ENCODE data around the gene CNPY3. TPM values are rescaled to one million over a fixed set of nuclear protein-coding genes. Genes with fewer than 3 reads are reported as not detected.

CNPY3 gene
- polyA plus RNA-seq, 6 donors from 2014 or later: 153 to 199 (median 177) TPM

- ATAC-seq (ENCODE audit: low read depth in 2 of 2) (no peak), DNase-seq (peak; percentile 11)
- H3K27ac Mint-ChIP-seq: peak overlapping the region in 5 of 6 donors; percentile 72 to 93 (median 90)
- H3K4me1 Mint-ChIP-seq: peaks cover 46 to 51% (median 50%) of the 10 kb centered on the region in 3 donors
- H3K9me3 Mint-ChIP-seq: no peaks in the 10 kb centered on the region
- peak overlapping the region; percentile 89 to 97 (median 94) for H3K4me3 Mint-ChIP-seq
- no peaks in the 10 kb centered on the region for H3K27me3 Mint-ChIP-seq
- H3K36me3 Mint-ChIP-seq: no peaks in the 10 kb centered on the region
Observed at GRCh38 chr6:42984924-42985475, 55.7 kb downstream of the CNPY3 start.

- H3K4me3 Mint-ChIP-seq: peak overlapping the region in 1 of 8 donors; percentile 91
- no peak for DNase-seq
- H3K4me1 Mint-ChIP-seq: peaks cover 45 to 50% (median 46%) of the 10 kb centered on the region in 3 donors
- no peaks in the 10 kb centered on the region for H3K9me3 Mint-ChIP-seq
- H3K36me3 Mint-ChIP-seq: no peaks in the 10 kb centered on the region
- ATAC-seq (ENCODE audit: low read depth in 2 of 2): no peak
- peak overlapping the region in 1 of 6 donors; percentile 36 for H3K27ac Mint-ChIP-seq
- H3K27me3 Mint-ChIP-seq: no peaks in the 10 kb centered on the region
Observed at GRCh38 chr6:42987533-42988451, 58.5 kb downstream of the CNPY3 start.

GRCh38 chr6:42988486-42989020, 59.3 kb downstream of the CNPY3 start:
- Mint-ChIP-seq H3K27me3 (no peaks in the 10 kb centered on the region), H3K4me1 (peaks cover 45 to 52% (median 45%) of the 10 kb centered on the region in 3 donors), H3K27ac (no peak overlapping the region), H3K36me3 (no peaks in the 10 kb centered on the region), H3K9me3 (no peaks in the 10 kb centered on the region), H3K4me3 (peak overlapping the region in 2 of 8 donors; percentile 30 to 91)
- ATAC-seq (ENCODE audit: low read depth in 2 of 2) (no peak), DNase-seq (no peak)

Other genes with a start within 250 kb of the CNPY3 start
- gene PRPH2, start 206.9 kb upstream of the CNPY3 start, polyA plus RNA-seq (ENCODE audit: low read depth in 6 of 6): under 1 TPM in 4 of 6 donors, not detected in 2; 0.13 to 0.36 (median 0.23) TPM
- gene TBCC, start 183.4 kb upstream of the CNPY3 start, polyA plus RNA-seq (ENCODE audit: low read depth in 6 of 6): 100 to 1,000 TPM in 1 of 6 donors, 10 to 100 TPM in 5; 60.5 to 104 (median 71.8) TPM
- 1 to 10 TPM; 1.8 to 4.9 (median 4.1) TPM for gene BICRAL, start 147.4 kb upstream of the CNPY3 start, polyA plus RNA-seq (ENCODE audit: low read depth in 6 of 6)
- gene RPL7L1, start 49.9 kb upstream of the CNPY3 start, polyA plus RNA-seq (ENCODE audit: low read depth in 6 of 6): 10 to 100 TPM; 26.8 to 81.7 (median 61.0) TPM
- 1 to 10 TPM in 1 of 6 donors, under 1 TPM in 3, not detected in 2; 0.41 to 1.9 (median 0.68) TPM for gene PTCRA, start 13.4 kb upstream of the CNPY3 start, polyA plus RNA-seq (ENCODE audit: low read depth in 6 of 6)
- 1 to 10 TPM in 1 of 6 donors, under 1 TPM in 3, not detected in 2; 0.26 to 1.1 (median 0.28) TPM for gene GNMT, start 31.3 kb downstream of the CNPY3 start, polyA plus RNA-seq (ENCODE audit: low read depth in 6 of 6)
- 10 to 100 TPM; 10.6 to 23.5 (median 15.7) TPM for gene PEX6, start 49.7 kb downstream of the CNPY3 start, polyA plus RNA-seq (ENCODE audit: low read depth in 6 of 6)
- gene PPP2R5D, start 55.1 kb downstream of the CNPY3 start, polyA plus RNA-seq (ENCODE audit: low read depth in 6 of 6): 10 to 100 TPM; 13.6 to 23.8 (median 14.5) TPM
- gene MEA1, start 84.5 kb downstream of the CNPY3 start, polyA plus RNA-seq (ENCODE audit: low read depth in 6 of 6): 100 to 1,000 TPM in 4 of 6 donors, 10 to 100 TPM in 2; 91.3 to 172 (median 103) TPM
- 100 to 1,000 TPM in 1 of 6 donors, 10 to 100 TPM in 5; 88.7 to 121 (median 92.0) TPM for gene KLHDC3, start 84.8 kb downstream of the CNPY3 start, polyA plus RNA-seq (ENCODE audit: low read depth in 6 of 6)
- gene RRP36, start 92.1 kb downstream of the CNPY3 start, polyA plus RNA-seq (ENCODE audit: low read depth in 6 of 6): 10 to 100 TPM; 27.8 to 55.0 (median 39.8) TPM
- 1 to 10 TPM; 3.1 to 6.4 (median 4.4) TPM for gene CUL7, start 124.4 kb downstream of the CNPY3 start, polyA plus RNA-seq (ENCODE audit: low read depth in 6 of 6)
- 10 to 100 TPM; 27.2 to 61.1 (median 42.3) TPM for gene MRPL2, start 130.0 kb downstream of the CNPY3 start, polyA plus RNA-seq (ENCODE audit: low read depth in 6 of 6)
- 10 to 100 TPM in 4 of 6 donors, 1 to 10 TPM in 2; 1.3 to 11.2 (median 10.5) TPM for gene KLC4, start 130.2 kb downstream of the CNPY3 start, polyA plus RNA-seq (ENCODE audit: low read depth in 6 of 6)
- gene PTK7, start 146.8 kb downstream of the CNPY3 start, polyA plus RNA-seq (ENCODE audit: low read depth in 6 of 6): not detected
- gene SRF, start 241.8 kb downstream of the CNPY3 start, polyA plus RNA-seq (ENCODE audit: low read depth in 6 of 6): 1 to 10 TPM; 2.5 to 5.3 (median 4.7) TPM